GM18951 (cell line): Measurements from ENCODE around the gene MAP1B.

ENCODE experiments used
- POLR2A ChIP-seq: IDR thresholded peaks from 4 replicates; pipeline ENCODE4 v1.6.1; 2011; ENCODE audit warnings: mild to moderate bottlenecking; ENCODE audit not compliant: insufficient read length, insufficient read depth; ENCODE audit errors: extremely low read depth
- in situ Hi-C: fragments of 300-500 bp; cut with MboI; formaldehyde crosslinking; loops from one replicate; pipeline ENCODE4 v1.12.0; 2022; ENCODE audit warnings: low sequenced_read_pairs, mixed read lengths, inconsistent platforms; ENCODE audit not compliant: unreplicated experiment

MAP1B gene

DNA sequence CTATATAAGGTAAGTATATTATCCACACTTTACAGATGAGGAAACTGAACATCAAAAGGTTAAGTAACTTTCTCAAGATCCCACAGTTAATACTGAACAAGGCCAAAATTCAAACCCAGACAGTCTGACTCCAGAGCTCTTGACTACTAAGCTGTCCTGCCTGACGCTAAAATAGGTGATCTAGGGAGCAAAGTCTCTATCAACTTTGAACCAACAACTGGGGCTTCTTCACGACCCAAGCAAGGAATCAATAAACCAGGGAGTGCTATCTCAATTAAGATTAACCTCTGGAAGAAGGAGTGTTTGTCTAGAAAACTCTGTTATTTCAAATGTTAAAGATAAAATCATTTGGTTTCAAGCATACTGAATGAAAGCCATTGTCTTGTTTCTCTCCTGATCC, 148.4 kb downstream of the MAP1B start:
- no peak for TF ChIP-seq POLR2A
- in situ Hi-C loops: no loop called here

DNA sequence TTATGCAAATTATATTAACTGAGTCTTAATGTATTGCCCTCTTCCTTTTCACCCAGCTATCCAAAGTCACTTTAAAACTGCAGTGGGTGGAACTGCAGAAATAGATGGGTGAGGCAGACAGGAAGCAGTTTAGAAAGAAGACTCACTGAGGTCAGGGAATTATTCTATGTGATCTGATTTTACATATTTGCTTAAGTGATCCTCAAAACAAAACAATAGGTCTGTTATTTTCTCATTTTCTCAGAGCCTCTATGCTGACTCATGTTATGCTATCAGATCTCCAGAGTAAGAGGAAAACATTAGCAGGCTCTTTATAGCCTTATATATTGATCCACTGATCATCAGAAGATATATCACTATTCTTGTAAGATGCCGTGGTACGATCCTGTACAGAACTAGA, 149.3 kb downstream of the MAP1B start:
- in situ Hi-C loops: no loop called here
- no peak for TF ChIP-seq POLR2A
